ENCODE measurements around the gene MZB1. TPM values are rescaled to one million over a fixed set of nuclear protein-coding genes. Genes with fewer than 3 reads are reported as not detected.

MZB1 gene
- total RNA-seq, 2 experiments from 2014 or later: 0.42 to 0.63 TPM

DNA sequence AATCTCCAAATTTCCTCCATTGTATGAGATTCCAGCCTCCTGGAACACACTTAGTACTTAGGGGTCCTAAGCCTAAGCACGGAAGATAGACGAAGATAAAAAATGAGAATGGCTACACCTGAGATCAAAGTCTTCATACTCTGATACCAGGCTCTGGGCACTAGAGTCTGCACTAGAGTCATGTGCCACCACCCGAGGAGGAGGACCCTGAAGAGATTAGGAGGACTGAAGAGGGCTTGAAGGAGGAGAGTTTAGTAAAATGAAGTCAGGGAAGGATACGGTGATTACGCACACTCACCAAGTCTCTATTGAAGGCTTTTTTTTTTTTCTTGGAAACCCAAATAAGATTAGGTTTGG is 14.7 kb upstream of the MZB1 start:
- intact Hi-C loops (cut with DNase I, micrococcal nuclease): loop anchor here in 1 of 2 experiments (2.0 to 10.0 kb wide), 8 partner anchors 34 to 1070 kb away; partner anchors contain the start of genes CDC25C, CYSTM1, DNAJC18 and EGR1
- TF ChIP-seq, protein P1, sequence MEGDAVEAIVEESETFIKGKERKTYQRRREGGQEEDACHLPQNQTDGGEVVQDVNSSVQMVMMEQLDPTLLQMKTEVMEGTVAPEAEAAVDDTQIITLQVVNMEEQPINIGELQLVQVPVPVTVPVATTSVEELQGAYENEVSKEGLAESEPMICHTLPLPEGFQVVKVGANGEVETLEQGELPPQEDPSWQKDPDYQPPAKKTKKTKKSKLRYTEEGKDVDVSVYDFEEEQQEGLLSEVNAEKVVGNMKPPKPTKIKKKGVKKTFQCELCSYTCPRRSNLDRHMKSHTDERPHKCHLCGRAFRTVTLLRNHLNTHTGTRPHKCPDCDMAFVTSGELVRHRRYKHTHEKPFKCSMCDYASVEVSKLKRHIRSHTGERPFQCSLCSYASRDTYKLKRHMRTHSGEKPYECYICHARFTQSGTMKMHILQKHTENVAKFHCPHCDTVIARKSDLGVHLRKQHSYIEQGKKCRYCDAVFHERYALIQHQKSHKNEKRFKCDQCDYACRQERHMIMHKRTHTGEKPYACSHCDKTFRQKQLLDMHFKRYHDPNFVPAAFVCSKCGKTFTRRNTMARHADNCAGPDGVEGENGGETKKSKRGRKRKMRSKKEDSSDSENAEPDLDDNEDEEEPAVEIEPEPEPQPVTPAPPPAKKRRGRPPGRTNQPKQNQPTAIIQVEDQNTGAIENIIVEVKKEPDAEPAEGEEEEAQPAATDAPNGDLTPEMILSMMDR (IDR thresholded peaks at IDR 0.05): no peak
- peaks cover 35% of the 10 kb centered on the region for H3K4me1 Mint-ChIP-seq (ENCODE audit: low read depth)
- Histone ChIP-seq H3K36me3 (ENCODE audit: insufficient read depth, low read length) (peaks cover 4% of the 10 kb centered on the region), H3K27ac (ENCODE audit: low read depth in 1 of 2, low read length in 2 of 2) (peak overlapping the region; percentile 74 to 97), H3K27me3 (ENCODE audit: control insufficient read depth in 1 of 2, insufficient read depth in 2 of 2, low read length in 2 of 2) (no peaks in the 10 kb centered on the region), H3K4me1 (ENCODE audit: insufficient read depth, low read length) (peaks cover 21% of the 10 kb centered on the region), H3K4me3 (ENCODE audit: low read length) (peak overlapping the region; percentile 71), H3K9me3 (ENCODE audit: control insufficient read depth in 1 of 2, insufficient read depth in 1 of 2, low read length in 2 of 2) (no peaks in the 10 kb centered on the region)
- ChIA-PET CTCF (interaction anchor here (0.7 to 2.7 kb wide), 5 partner anchors 10 to 63 kb away, joined by 3 to 14 read pairs (median 8); partner anchors contain the start of gene PAIP2), POLR2A (interaction anchor here (0.8 to 3.0 kb wide), 16 partner anchors 10 to 206 kb away, joined by 3 to 29 read pairs (median 5); partner anchors contain the start of genes DNAJC18, MATR3, MZB1 and PAIP2)
- no peaks in the 10 kb centered on the region for H3K9me3 Mint-ChIP-seq
- H3K27ac Mint-ChIP-seq: peak overlapping the region; percentile 94
- no peaks in the 10 kb centered on the region for H3K27me3 Mint-ChIP-seq
- ATAC-seq (ENCODE audit: poor library complexity): no peak
- peak in 1 of 14 experiments; percentile 46 for DNase-seq
- peak overlapping the region; percentile 92 for H3K4me3 Mint-ChIP-seq
- H3K36me3 Mint-ChIP-seq (ENCODE audit: low read depth): peaks cover 5% of the 10 kb centered on the region

DNA sequence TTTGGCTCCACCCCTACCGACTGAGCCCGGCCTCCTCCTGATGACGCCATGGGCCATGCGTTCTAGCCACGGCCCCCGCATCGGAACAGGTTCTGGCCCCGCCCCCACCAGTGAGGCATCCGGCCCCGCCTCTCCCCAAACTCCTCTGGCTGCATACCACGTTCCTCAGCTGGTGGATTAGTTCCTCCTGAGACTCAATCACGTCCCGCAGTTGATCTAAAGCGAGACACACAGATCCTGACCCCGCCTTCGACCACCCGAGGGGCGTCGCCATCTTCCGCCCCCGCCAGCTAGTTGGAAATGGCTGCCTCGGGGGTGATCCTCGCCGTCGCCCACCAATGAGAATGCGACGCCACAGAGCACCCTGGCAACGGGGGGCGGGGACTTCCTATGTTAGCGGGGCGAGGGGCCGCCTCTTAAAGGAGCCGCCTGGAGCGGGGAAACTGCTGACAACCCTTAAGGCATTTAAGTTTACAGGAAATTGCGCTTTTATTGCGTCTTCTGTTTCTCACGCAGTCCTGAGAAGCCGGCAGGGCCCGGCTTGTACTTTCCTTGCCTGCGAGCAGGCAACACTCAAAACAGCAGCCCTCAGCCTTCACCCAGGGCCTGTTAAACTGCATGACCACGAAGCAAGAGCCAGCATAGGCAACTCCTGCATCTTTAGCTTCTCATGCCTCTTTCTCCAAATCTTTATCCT is 14.2 kb upstream of the MZB1 start, which contains the start of gene SPATA24:
Gene SPATA24 (minus strand): TSS at position 303 of the 697 bp plus-strand sequence. CDS start 29 bp downstream, at position 274.
- Mint-ChIP-seq H3K9me3 (no peaks in the 10 kb centered on the region), H3K36me3 (ENCODE audit: low read depth) (peaks cover 5% of the 10 kb centered on the region), H3K4me3 (peak within 1 kb of the TSS; percentile 92), H3K27ac (peak within 1 kb of the TSS; percentile 94), H3K27me3 (no peaks in the 10 kb centered on the region), H3K4me1 (ENCODE audit: low read depth) (peaks cover 35% of the 10 kb centered on the region)
- DNase-seq (peak; percentile 95 to 99 (median 98)), ATAC-seq (ENCODE audit: poor library complexity) (peak; percentile 85)
- Histone ChIP-seq H3K9me3 (ENCODE audit: control insufficient read depth in 1 of 2, insufficient read depth in 1 of 2, low read length in 2 of 2) (no peaks in the 10 kb centered on the region), H3K27ac (ENCODE audit: low read depth in 1 of 2, low read length in 2 of 2) (peak within 1 kb of the TSS; percentile 74 to 97), H3K4me1 (ENCODE audit: insufficient read depth, low read length) (peaks cover 21% of the 10 kb centered on the region), H3K4me3 (ENCODE audit: low read length) (peak within 1 kb of the TSS; percentile 71), H3K27me3 (ENCODE audit: control insufficient read depth in 1 of 2, insufficient read depth in 2 of 2, low read length in 2 of 2) (no peaks in the 10 kb centered on the region), H3K36me3 (ENCODE audit: insufficient read depth, low read length) (peaks cover 4% of the 10 kb centered on the region)
- TF ChIP-seq, protein P1 (IDR thresholded peaks at IDR 0.05): no peak
- POLR2A ChIA-PET: interaction anchor here (0.6 to 3.0 kb wide), 21 partner anchors 10 to 861 kb away, joined by 3 to 29 read pairs (median 5); partner anchors contain the start of genes DNAJC18, ETF1, MATR3 and MZB1
- intact Hi-C loops (cut with DNase I, micrococcal nuclease): loop anchor here in 1 of 2 experiments (2.0 to 10.0 kb wide), 9 partner anchors 35 to 1069 kb away; partner anchors contain the start of genes CDC25C, CYSTM1, DNAJC18 and EGR1
- CTCF ChIA-PET: interaction anchor here (0.7 to 2.7 kb wide), 6 partner anchors 10 to 62 kb away, joined by 3 to 14 read pairs (median 6); partner anchors contain the start of gene PAIP2

DNA sequence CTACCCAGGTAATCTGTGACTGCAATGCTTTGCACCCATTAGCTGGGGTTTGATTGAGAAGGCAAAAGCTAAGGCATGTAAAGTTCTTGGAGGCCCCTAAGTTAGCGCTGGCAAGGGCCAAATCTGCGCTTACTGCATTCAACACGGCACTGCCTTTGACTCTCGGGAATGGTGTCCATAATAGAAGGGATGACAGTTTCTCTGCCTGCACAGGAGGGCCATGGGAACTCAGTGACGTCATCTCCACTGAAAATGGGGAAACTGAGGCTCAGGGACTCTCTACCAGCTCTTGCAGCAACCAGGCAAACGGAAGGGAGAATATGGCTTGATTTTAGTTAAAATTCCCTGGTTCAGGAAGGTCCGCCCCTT is 13.7 kb upstream of the MZB1 start:
- ChIA-PET POLR2A (interaction anchor here (0.6 to 3.0 kb wide), 19 partner anchors 10 to 861 kb away, joined by 3 to 29 read pairs (median 5); partner anchors contain the start of genes DNAJC18, ETF1, MATR3 and MZB1), CTCF (interaction anchor here (0.7 to 2.7 kb wide), 6 partner anchors 9 to 62 kb away, joined by 3 to 14 read pairs (median 6); partner anchors contain the start of genes PAIP2 and PROB1)
- Histone ChIP-seq H3K27me3 (ENCODE audit: control insufficient read depth in 1 of 2, insufficient read depth in 2 of 2, low read length in 2 of 2) (no peaks in the 10 kb centered on the region), H3K27ac (ENCODE audit: low read depth in 1 of 2, low read length in 2 of 2) (peak overlapping the region; percentile 74 to 97), H3K36me3 (ENCODE audit: insufficient read depth, low read length) (peaks cover 4% of the 10 kb centered on the region), H3K4me3 (ENCODE audit: low read length) (peak overlapping the region; percentile 71), H3K9me3 (ENCODE audit: control insufficient read depth in 1 of 2, insufficient read depth in 1 of 2, low read length in 2 of 2) (no peaks in the 10 kb centered on the region), H3K4me1 (ENCODE audit: insufficient read depth, low read length) (peaks cover 21% of the 10 kb centered on the region)
- intact Hi-C loops (cut with DNase I, micrococcal nuclease): loop anchor here in 1 of 2 experiments (2.0 to 10.0 kb wide), 8 partner anchors 61 to 1069 kb away; partner anchors contain the start of genes CDC25C, CYSTM1, EGR1 and FAM53C
- DNase-seq (no peak), ATAC-seq (ENCODE audit: poor library complexity) (no peak)
- peak overlapping the region; percentile 94 for H3K27ac Mint-ChIP-seq
- H3K4me1 Mint-ChIP-seq (ENCODE audit: low read depth): peaks cover 35% of the 10 kb centered on the region
- H3K9me3 Mint-ChIP-seq: no peaks in the 10 kb centered on the region
- peak overlapping the region; percentile 92 for H3K4me3 Mint-ChIP-seq
- H3K27me3 Mint-ChIP-seq: no peaks in the 10 kb centered on the region
- TF ChIP-seq, protein P1 (IDR thresholded peaks at IDR 0.05): no peak
- peaks cover 5% of the 10 kb centered on the region for H3K36me3 Mint-ChIP-seq (ENCODE audit: low read depth)

Measured in CD4-positive, alpha-beta T cell (primary cell).